GM21515 (cell line): ENCODE data around the gene COL5A1.

Experiments used
- ATAC-seq: cut with Tn5 transposase; IDR thresholded peaks from one replicate; pipeline ENCODE4 v1.9.1; 2021; ENCODE audit not compliant: unreplicated experiment

COL5A1 gene

DNA sequence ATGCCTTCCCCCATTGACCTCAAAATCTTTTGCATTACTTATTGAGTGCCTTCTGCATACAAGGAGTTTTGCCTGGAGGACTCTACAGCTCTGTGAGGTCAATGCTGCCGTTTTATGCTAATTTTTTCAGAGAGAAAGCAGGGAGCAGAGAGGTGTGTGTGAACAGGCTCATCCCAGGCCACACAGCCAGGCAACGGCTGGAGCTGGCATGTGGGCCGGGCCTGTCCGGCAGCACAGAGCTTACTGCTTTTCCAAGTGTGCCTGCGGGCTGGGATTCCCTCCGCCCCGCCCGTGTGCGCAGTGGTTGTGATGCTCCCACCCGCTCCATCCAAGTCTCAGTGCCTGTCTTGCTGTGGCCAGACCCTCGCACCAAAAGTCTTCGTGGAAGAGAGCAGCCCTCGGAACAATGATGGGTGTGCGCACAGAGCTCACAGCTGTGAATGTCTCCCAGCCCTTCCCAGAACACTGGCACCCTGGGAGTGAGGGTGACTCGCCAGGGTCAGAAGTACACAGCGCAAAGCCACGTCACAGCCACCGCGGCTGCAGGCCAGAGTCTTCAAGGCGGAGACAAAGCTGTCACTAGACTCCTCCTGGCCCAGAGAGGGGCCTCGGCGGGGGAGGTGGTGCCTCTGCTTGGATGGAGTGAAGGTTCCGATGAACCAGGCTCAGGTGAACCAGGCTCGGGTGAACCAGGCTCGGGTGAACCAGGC lies 82.8 kb downstream of the COL5A1 start:
- ATAC-seq, result no peak

DNA sequence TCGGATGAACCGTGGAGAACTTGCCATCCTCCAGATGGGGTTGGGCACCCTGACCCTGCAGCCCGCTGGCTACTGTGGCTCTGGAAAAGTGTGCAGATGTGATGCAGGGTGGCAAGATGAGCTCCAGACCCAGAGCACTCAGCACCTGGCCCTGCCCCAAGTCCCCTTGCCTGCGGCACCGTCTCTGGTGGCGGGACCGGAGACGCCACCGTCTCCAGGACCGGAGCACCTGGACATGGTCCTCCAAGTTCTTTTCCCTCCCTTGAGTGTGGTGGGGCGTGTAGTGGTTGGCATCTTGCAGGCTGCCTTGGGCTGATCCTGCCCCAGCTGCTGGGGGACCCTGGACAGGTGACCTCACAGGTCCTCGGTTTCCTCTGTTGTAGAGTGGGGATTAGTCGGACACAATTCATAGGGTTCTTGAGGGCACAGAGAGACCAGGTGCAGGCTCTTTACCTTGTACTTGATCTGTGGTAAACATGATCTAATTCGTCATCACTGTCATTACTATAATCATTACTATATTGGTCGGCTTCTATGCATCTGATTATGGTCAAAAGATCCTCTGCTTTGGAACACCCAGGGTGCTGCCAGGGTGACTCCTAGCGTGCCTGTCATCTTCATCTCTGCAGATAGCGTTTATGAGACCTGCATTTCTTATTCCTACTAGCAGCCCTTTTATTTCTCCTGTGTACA lies 83.5 kb downstream of the COL5A1 start:
- no peak for ATAC-seq

DNA sequence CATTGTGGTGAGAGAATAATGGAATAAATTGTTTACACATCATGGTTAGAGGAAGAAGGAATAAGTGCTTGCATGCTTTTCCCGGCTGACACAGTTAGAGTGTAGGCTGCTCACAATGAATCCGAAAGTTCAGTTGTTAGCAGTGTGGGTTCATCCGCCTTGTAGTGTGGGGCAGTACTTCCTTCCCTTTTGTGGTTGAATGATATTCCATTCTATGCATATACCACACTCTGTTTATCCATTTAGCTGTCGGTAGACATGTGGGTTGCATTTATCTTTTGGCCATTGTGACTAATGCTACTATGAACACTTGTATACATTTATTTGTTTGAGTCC lies 84.0 kb downstream of the COL5A1 start:
- ATAC-seq, result no peak

- no peak for ATAC-seq
These were observed 84.6 kb downstream of the COL5A1 start for GRCh38 chr9:134726026-134726721.

- ATAC-seq, result no peak
These were observed 85.1 kb downstream of the COL5A1 start for GRCh38 chr9:134726722-134727034.

DNA sequence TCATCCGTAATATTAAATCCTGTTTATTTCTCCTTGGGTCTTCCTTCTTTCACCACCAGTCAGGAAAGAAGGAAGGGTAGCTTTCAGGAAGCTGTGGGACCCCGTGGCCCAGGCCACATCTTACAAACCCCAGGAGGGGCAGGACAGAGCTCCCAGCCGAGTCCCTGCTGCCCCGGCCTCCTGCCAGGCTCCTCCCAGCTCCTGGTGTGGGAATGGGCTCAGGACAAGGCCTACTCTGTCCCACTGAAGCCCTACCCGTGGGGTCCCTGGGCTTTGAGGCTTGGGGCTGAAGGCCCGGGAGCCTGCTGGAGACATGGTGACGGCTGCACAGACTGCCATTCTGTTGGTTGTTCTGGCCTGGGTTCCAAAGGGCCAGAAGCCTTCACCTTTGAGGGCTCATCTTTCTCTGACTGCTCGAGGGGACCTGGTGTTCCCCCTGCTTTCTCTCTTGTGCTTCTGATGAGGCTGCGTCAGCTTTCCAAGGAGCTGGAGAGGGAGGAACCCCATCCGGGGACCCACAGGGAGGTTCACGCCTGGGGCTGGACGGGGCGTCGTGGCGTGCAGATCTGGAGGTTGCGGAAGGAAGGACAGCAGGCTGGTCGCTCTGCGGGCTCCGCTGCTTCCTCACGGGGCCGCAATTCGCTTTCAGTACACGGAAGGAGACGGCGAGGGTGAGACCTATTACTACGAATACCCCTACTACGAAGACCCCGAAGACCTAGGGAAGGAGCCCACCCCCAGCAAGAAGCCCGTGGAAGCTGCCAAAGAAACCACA lies 86.6 kb downstream of the COL5A1 start:
- no peak for ATAC-seq

- no peak for ATAC-seq
These were observed 87.3 kb downstream of the COL5A1 start for GRCh38 chr9:134728801-134729495.

- ATAC-seq, result no peak
These were observed 88.6 kb downstream of the COL5A1 start for GRCh38 chr9:134730011-134730760.

GRCh38 chr9:134730761-134731496 lies 89.3 kb downstream of the COL5A1 start:
- no peak for ATAC-seq

DNA sequence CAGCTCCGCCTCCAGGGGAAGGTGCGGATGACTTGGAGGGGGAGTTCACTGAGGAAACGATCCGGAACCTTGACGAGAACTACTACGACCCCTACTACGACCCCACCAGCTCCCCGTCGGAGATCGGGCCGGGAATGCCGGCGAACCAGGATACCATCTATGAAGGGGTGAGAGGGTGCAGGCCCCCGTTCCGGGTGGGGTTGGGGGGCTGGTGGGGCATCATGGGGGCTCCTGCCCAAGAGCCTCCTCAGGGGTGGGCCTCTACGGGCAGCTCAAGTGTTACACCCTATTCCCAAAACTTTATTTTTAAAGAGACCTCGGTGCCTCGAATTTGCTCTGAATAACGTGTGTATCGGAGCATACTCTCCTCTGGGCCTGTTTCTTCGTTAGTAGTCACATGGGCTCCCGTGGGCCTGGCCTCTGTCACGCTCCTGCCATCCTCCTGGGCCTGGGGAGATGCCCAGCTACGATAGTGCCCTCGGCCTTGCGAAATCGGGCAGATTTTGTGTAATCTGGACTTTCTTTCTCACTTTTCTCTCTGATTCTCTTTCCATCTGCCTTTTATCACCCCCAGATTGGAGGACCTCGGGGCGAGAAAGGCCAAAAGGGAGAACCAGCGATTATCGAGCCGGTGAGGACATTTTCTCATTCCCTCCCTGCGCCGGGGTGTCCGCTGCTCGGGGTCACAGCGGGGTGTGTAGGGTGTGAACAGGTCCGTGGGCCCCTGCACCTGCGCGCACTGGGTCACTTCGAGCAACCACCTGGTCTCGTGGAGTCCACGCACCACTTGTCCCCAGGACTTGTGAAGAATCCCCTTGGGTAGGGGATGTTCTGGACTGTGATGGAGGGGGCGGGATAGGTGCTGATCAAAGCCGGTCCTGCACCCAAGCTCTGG lies 90.1 kb downstream of the COL5A1 start:
- ATAC-seq, result no peak

- ATAC-seq, result no peak
These were observed 90.9 kb downstream of the COL5A1 start for GRCh38 chr9:134732392-134733110.

GRCh38 chr9:134733480-134734232 lies 92.1 kb downstream of the COL5A1 start:
- no peak for ATAC-seq

DNA sequence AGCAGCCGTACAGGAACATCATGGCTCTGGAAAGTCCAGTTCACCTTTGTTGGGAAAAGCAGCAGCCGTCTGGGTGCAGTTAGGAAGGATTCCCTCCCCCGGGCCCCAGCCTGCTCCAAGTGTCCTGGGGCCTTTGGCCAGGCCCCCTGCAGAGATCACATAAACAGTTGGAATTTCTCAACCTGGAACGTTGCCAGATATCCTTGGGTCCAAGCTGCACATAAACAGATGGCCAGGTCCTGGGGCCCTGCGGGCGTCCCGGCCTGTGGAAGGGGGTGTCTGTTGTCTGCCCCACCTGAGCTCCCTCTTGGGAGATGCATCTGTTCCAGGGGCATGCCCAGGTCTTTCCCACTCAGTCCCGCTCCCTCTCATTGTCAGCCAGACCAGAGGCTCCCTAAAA lies 92.7 kb downstream of the COL5A1 start:
- ATAC-seq, result no peak

GRCh38 chr9:134735441-134736175 lies 94.0 kb downstream of the COL5A1 start:
- no peak for ATAC-seq

- ATAC-seq, result no peak
These were observed 95.3 kb downstream of the COL5A1 start for GRCh38 chr9:134736791-134737497.
